Transverse colon (tissue), 4 donors: ENCODE measurements around the gene CDCA3.

Experiments
- EP300 ChIP-seq: sonication (generic); formaldehyde crosslinking; IDR thresholded peaks from one replicate; pipeline ENCODE4 v1.6.1; 2017; ENCODE audit warnings: antibody characterized with exemption, low read depth
- POLR2AphosphoS5 ChIP-seq, 3 donors: sonication (generic); formaldehyde crosslinking; IDR thresholded peaks; one replicate each; pipeline ENCODE4 v1.6.1; 2016; ENCODE audit warnings: antibody characterized with exemption in 3 of 3
- TF ChIP-seq, protein P1 (sequence below), 5 experiments: fragments of 200-600 bp in 3 of 5; fragments of 450-650 bp in 2 of 5; sonication (generic) in 3 of 5; IDR thresholded peaks; 1 replicate in 2 of 5; 2 replicates in 3 of 5; pipeline ENCODE4 v1.5.1; 2016 to 2017; ENCODE audit warnings: antibody characterized with exemption in 5 of 5, inconsistent platforms in 3 of 5, mild to moderate bottlenecking in 2 of 5, moderate library complexity in 1 of 5

DNA sequence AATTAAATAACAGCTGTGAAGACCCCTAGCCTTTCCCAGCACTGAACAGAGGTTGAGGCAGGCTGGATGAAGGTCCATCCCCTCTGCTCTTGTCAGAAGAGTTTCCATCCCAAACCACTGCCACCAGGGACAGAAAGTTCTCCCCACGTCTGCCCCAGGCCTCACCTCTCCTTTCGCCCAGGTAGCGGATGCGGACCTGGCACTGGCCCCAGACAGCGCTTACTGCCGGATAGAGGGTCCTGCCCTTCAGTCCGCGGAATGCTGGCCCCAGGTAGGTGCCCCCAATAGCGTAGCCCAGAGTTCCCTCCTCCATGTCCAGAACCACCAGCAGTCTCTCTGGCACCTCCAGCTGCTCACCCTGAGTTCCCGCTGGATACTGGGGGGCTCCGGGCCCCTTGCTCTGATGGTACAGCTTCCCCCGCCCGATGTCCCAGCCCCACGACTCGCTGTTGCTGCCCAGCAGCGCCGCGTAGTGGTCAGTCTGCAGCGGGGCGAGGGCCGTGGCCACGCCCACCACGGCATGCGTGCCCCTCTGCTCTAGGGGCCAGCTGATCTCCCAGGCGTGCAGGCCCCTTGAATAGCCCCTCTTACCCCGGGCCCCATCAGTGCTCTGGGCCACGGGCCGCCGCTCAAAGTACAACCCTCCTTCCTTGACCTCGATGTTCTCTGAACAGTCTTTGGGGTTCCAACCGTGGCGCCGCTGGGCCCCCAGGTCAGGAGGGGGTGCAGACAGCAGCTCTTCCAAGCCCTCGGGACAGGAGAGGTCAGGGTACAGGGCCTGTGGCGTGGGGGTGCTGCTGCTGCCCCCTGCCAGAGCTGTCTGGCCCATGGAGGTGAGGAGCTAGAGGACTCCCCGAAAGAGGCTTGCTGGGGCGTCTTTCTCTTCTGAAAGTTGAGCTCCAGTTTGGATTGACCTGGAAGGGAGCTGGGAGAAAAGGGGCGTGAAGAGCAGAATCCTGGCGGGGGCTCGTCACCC, 21.3 kb upstream of the CDCA3 start:
- TF ChIP-seq, protein P1, sequence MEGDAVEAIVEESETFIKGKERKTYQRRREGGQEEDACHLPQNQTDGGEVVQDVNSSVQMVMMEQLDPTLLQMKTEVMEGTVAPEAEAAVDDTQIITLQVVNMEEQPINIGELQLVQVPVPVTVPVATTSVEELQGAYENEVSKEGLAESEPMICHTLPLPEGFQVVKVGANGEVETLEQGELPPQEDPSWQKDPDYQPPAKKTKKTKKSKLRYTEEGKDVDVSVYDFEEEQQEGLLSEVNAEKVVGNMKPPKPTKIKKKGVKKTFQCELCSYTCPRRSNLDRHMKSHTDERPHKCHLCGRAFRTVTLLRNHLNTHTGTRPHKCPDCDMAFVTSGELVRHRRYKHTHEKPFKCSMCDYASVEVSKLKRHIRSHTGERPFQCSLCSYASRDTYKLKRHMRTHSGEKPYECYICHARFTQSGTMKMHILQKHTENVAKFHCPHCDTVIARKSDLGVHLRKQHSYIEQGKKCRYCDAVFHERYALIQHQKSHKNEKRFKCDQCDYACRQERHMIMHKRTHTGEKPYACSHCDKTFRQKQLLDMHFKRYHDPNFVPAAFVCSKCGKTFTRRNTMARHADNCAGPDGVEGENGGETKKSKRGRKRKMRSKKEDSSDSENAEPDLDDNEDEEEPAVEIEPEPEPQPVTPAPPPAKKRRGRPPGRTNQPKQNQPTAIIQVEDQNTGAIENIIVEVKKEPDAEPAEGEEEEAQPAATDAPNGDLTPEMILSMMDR (IDR thresholded peaks at IDR 0.05): peak; percentile 93 to 98 (median 97)
- TF ChIP-seq EP300 (no peak), POLR2AphosphoS5 (IDR thresholded peaks at IDR 0.05) (peak; percentile 14 to 82 (median 59))
